Tibial artery (tissue), 4 donors: Measurements from ENCODE around the gene GPRIN1.

Source experiments
- DNase-seq, 2 donors: peaks; one replicate each; pipeline ENCODE4 v3.0.0-alpha.2; 2019
- H3K27ac ChIP-seq, 2 donors: fragments of 200-600 bp; sonication (generic) in 1 of 2; 1 replicate in 1 of 2; 2 replicates in 1 of 2; pipeline ENCODE4 v1.5.1; 2018 to 2019; ENCODE audit warnings: mild to moderate bottlenecking in 1 of 2
- H3K27me3 ChIP-seq, 2 donors: fragments of 200-600 bp; sonication (generic) in 1 of 2; one replicate each; pipeline versions ENCODE4 v1.5.1 to v1.6.0; 2016 to 2019
- H3K36me3 ChIP-seq, 3 donors: fragments of 200-600 bp; sonication (generic) in 2 of 3; one replicate each; pipeline ENCODE4 v1.5.1; 2016 to 2019; ENCODE audit warnings: mild to moderate bottlenecking in 2 of 3
- H3K4me1 ChIP-seq, 4 donors: fragments of 200-600 bp; sonication (generic) in 2 of 4; 1 replicate in 3 of 4; 2 replicates in 1 of 4; pipeline ENCODE4 v1.5.1; 2016 to 2019
- H3K4me3 ChIP-seq, 2 donors: fragments of 200-600 bp; sonication (generic) in 1 of 2; 1 replicate in 1 of 2; 2 replicates in 1 of 2; pipeline ENCODE4 v1.5.1; 2018 to 2019; ENCODE audit warnings: mild to moderate bottlenecking in 2 of 2
- H3K9me3 ChIP-seq, 3 donors: fragments of 200-600 bp; sonication (generic) in 1 of 3; one replicate each; pipeline ENCODE4 v1.5.1; 2016 to 2019
- CTCF ChIP-seq, 2 experiments: fragments of 200-600 bp in 1 of 2; fragments of 450-650 bp in 1 of 2; IDR thresholded peaks; one replicate each; pipeline ENCODE4 v1.5.1; 2017 to 2019; ENCODE audit warnings: antibody characterized with exemption in 2 of 2, mild to moderate bottlenecking in 1 of 2, moderate library complexity in 1 of 2
- intact Hi-C: fragments of 100-400 bp; cut with DNase I; formaldehyde crosslinking; loops from one replicate; pipeline ENCODE4 v1.15.0; 2023; ENCODE audit warnings: low total_unique reads

The GPRIN1 gene

GRCh38 chr5:176646049-176646706, 36.2 kb upstream of the GPRIN1 start:
- Histone ChIP-seq H3K36me3 (no peaks in the 10 kb centered on the region), H3K9me3 (no peaks in the 10 kb centered on the region), H3K27ac (peak overlapping the region; percentile 65 to 84), H3K27me3 (no peaks in the 10 kb centered on the region), H3K4me3 (peak overlapping the region in 1 of 2 donors; percentile 66), H3K4me1 (peaks cover 0 to 29% (median 17%) of the 10 kb centered on the region in 4 donors)
- intact Hi-C loops = loop anchor here (5.0 to 10.0 kb wide), 2 partner anchors 109 to 231 kb away; partner anchors contain the start of genes CLTB and RNF44
- no peak for DNase-seq
- no peak for TF ChIP-seq CTCF (IDR thresholded peaks at IDR 0.05)

GRCh38 chr5:176644878-176645670, 35.1 kb upstream of the GPRIN1 start:
- intact Hi-C loops = loop anchor here (5.0 to 10.0 kb wide), 2 partner anchors 108 to 230 kb away; partner anchors contain the start of genes CLTB and RNF44
- no peak for DNase-seq

GRCh38 chr5:176644294-176644693, 34.3 kb upstream of the GPRIN1 start:
- DNase-seq = no peak
- no peaks in the 10 kb centered on the region for H3K36me3 ChIP-seq
- peaks cover 0 to 27% (median 18%) of the 10 kb centered on the region in 4 donors for H3K4me1 ChIP-seq
- TF ChIP-seq CTCF (IDR thresholded peaks at IDR 0.05) = no peak
- intact Hi-C loops = loop anchor here (10.0 kb wide), 1 partner anchor 229 kb away; the partner anchor contains the start of gene CLTB
- H3K27me3 ChIP-seq = no peaks in the 10 kb centered on the region
- H3K9me3 ChIP-seq = no peaks in the 10 kb centered on the region
- H3K27ac ChIP-seq = no peak overlapping the region
- H3K4me3 ChIP-seq = no peak overlapping the region

More at GRCh38 chr5:176644878-176645670, 35.1 kb upstream of the GPRIN1 start:
- H3K4me3 ChIP-seq = no peak overlapping the region
- peaks cover 0 to 26% (median 17%) of the 10 kb centered on the region in 4 donors for H3K4me1 ChIP-seq
- H3K9me3 ChIP-seq = no peaks in the 10 kb centered on the region
- H3K27ac ChIP-seq = no peak overlapping the region
- no peaks in the 10 kb centered on the region for H3K27me3 ChIP-seq
- TF ChIP-seq CTCF (IDR thresholded peaks at IDR 0.05) = no peak
- H3K36me3 ChIP-seq = no peaks in the 10 kb centered on the region

- Histone ChIP-seq H3K27ac (no peak overlapping the region), H3K36me3 (no peaks in the 10 kb centered on the region), H3K9me3 (no peaks in the 10 kb centered on the region), H3K27me3 (no peaks in the 10 kb centered on the region), H3K4me1 (peaks cover 0 to 22% (median 16%) of the 10 kb centered on the region in 4 donors), H3K4me3 (no peak overlapping the region)
- DNase-seq = no peak
- TF ChIP-seq CTCF (IDR thresholded peaks at IDR 0.05) = no peak
- intact Hi-C loops = loop anchor here (10.0 kb wide), 1 partner anchor 229 kb away; the partner anchor contains the start of gene CLTB
These were observed 33.7 kb upstream of the GPRIN1 start for GRCh38 chr5:176643491-176644219.
